ENCODE data around the gene BIN1.

- TF ChIP-seq CTCF (conservative IDR thresholded peaks at IDR 0.05; ENCODE audit: low read length): no peak
- TF ChIP-seq EZH2phosphoT487 (IDR thresholded peaks at IDR 0.05; ENCODE audit: borderline replicate concordance, low read depth, low read length): no peak
Measured at GRCh38 chr2:127130421-127130820, 23.5 kb upstream of the BIN1 start.
